GM19395 (cell line): ENCODE results near the gene TPO.
"Not testable (repeated sequence)": the region's sequence is repeated elsewhere in the genome, so short reads cannot be mapped to it uniquely, and the experiment has no call there.

Experiments used
- ATAC-seq: cut with Tn5 transposase; IDR thresholded peaks from one replicate; pipeline ENCODE4 v1.9.1; 2021; ENCODE audit warnings: mild to moderate bottlenecking, moderate library complexity; ENCODE audit not compliant: unreplicated experiment

Gene TPO

GRCh38 chr2:1481406-1482252, 68.4 kb downstream of the TPO start:
- no peak for ATAC-seq

- ATAC-seq: no peak
Observed at GRCh38 chr2:1482253-1482675, 69.0 kb downstream of the TPO start.

GRCh38 chr2:1482981-1483380, 69.7 kb downstream of the TPO start:
- no peak for ATAC-seq

GRCh38 chr2:1483551-1483950, 70.3 kb downstream of the TPO start:
- ATAC-seq: no peak

GRCh38 chr2:1484131-1484884, 71.0 kb downstream of the TPO start:
- ATAC-seq: no peak

- ATAC-seq: no peak
Observed at GRCh38 chr2:1486670-1487069, 73.4 kb downstream of the TPO start.

- ATAC-seq: no peak
Observed at GRCh38 chr2:1487758-1488157, 74.5 kb downstream of the TPO start.

- no peak for ATAC-seq
Observed at GRCh38 chr2:1488181-1488671, 75.0 kb downstream of the TPO start.

GRCh38 chr2:1488851-1489250, 75.6 kb downstream of the TPO start:
- ATAC-seq: no peak

GRCh38 chr2:1489486-1489885, 76.2 kb downstream of the TPO start:
- ATAC-seq: no peak

GRCh38 chr2:1490381-1490780, 77.1 kb downstream of the TPO start:
- not testable (repeated sequence) for ATAC-seq

GRCh38 chr2:1491751-1492150, 78.5 kb downstream of the TPO start:
- no peak for ATAC-seq

- not testable (repeated sequence) for ATAC-seq
Observed at GRCh38 chr2:1492231-1492630, 79.0 kb downstream of the TPO start.

GRCh38 chr2:1492711-1493430, 79.6 kb downstream of the TPO start:
- no peak for ATAC-seq

- ATAC-seq: no peak
Observed at GRCh38 chr2:1493431-1494126, 80.3 kb downstream of the TPO start.

- ATAC-seq: no peak
Observed at GRCh38 chr2:1494257-1494656, 81.0 kb downstream of the TPO start.

- no peak for ATAC-seq
Observed at GRCh38 chr2:1494906-1495305, 81.6 kb downstream of the TPO start.

- no peak for ATAC-seq
Observed at GRCh38 chr2:1495676-1496358, 82.6 kb downstream of the TPO start.

GRCh38 chr2:1496359-1496821, 83.1 kb downstream of the TPO start:
- no peak for ATAC-seq

- no peak for ATAC-seq
Observed at GRCh38 chr2:1497122-1497611, 83.9 kb downstream of the TPO start.
